Endothelial cell of umbilical vein (primary cell): ENCODE data around the gene RTN4RL1. TPM values are rescaled to one million over a fixed set of nuclear protein-coding genes. Genes with fewer than 3 reads are reported as not detected.
A peak's percentile ranks its signal among the peaks of the same experiment; 100 is the strongest.

Experiments used
- BruUV-seq: library from RNA; stranded (reverse); fragments of 400-500 nt; replicated peaks from 2 replicates; lab custom pipeline; 2021; lab: Mats Ljungman, UMichigan
- CTCF ChIA-PET: fragments of 300-600, 350-600 bp; sonication (Branson Sonifier 250); formaldehyde crosslinking; loops from one replicate; lab custom pipeline; 2021; ENCODE audit warnings: antibody characterized with exemption, inconsistent platforms; lab: Charles Lee
- POLR2A ChIA-PET: fragments of 300-600, 350-600 bp; sonication (Branson Sonifier 250); formaldehyde crosslinking; loops from one replicate; lab custom pipeline; 2021; ENCODE audit warnings: antibody characterized with exemption, inconsistent platforms; lab: Charles Lee
- DNase-seq: peaks from one replicate; pipeline ENCODE4 v3.0.0-alpha.2; 2011; ENCODE audit warnings: low read depth, low spot score
- FAIRE-seq: peaks from 2 replicates; lab custom pipeline; 2011; peaks lifted over from hg19 to GRCh38; lab: Jason Lieb, UNC
- H2AFZ ChIP-seq: 2 replicates; pipeline ENCODE4 v1.6.0; 2012; ENCODE audit warnings: low read depth, low read length, control low read depth, inconsistent platforms
- H3K27ac ChIP-seq: 2 replicates; pipeline ENCODE4 v1.5.1; 2011; ENCODE audit warnings: low read depth, mild to moderate bottlenecking, control low read depth, low read length, moderate library complexity; ENCODE audit not compliant: insufficient read depth
- H3K27me3 ChIP-seq, 2 experiments: 2 replicates each; pipeline versions ENCODE4 v1.6.0 to v1.6.1; 2011; ENCODE audit warnings: low read length in 2 of 2, mixed read lengths in 1 of 2; ENCODE audit not compliant: control insufficient read depth in 2 of 2, insufficient read depth in 2 of 2
- H3K36me3 ChIP-seq, 2 experiments: 2 replicates in 1 of 2; 3 replicates in 1 of 2; pipeline ENCODE4 v1.5.1; 2011; ENCODE audit warnings: low read length in 2 of 2, mild to moderate bottlenecking in 1 of 2, moderate library complexity in 1 of 2; ENCODE audit not compliant: control insufficient read depth in 2 of 2, insufficient read depth in 2 of 2; ENCODE audit errors: extremely low read depth in 1 of 2
- H3K4me1 ChIP-seq: 3 replicates; pipeline ENCODE4 v1.5.1; 2011; ENCODE audit warnings: mild to moderate bottlenecking, low read length; ENCODE audit not compliant: control insufficient read depth, insufficient read depth; ENCODE audit errors: extremely low read depth
- H3K4me2 ChIP-seq: 2 replicates; pipeline ENCODE4 v1.6.1; 2011; ENCODE audit warnings: low read length, control low read depth, mixed read lengths; ENCODE audit not compliant: insufficient read depth
- H3K4me3 ChIP-seq, 3 experiments: fragments of 200-600 bp in 1 of 3; sonication (generic), shearing (Covaris generic) in 1 of 3; replicated peaks in 1 of 3; 2 replicates each; pipeline ENCODE4 v1.5.1; 2011 to 2016; ENCODE audit warnings: control low read depth in 3 of 3, low read length in 3 of 3, mild to moderate bottlenecking in 2 of 3, inconsistent platforms in 1 of 3, low read depth in 1 of 3, moderate library complexity in 1 of 3; ENCODE audit not compliant: insufficient read depth in 1 of 3
- H3K79me2 ChIP-seq: 2 replicates; pipeline ENCODE4 v1.6.0; 2012; ENCODE audit warnings: low read length, inconsistent platforms; ENCODE audit not compliant: control insufficient read depth, insufficient read depth
- H3K9ac ChIP-seq: replicated peaks from 2 replicates; pipeline ENCODE3; 2011; ENCODE audit warnings: low read length, control low read depth; ENCODE audit not compliant: insufficient read depth; ENCODE audit errors: extremely low read depth
- H3K9me1 ChIP-seq: replicated peaks from 3 replicates; pipeline ENCODE4 v1.6.0; 2011; ENCODE audit warnings: mild to moderate bottlenecking, low read length; ENCODE audit not compliant: control insufficient read depth, insufficient read depth; ENCODE audit errors: extremely low read depth
- H3K9me3 ChIP-seq: replicated peaks from 2 replicates; pipeline ENCODE4 v1.5.1; 2012; ENCODE audit warnings: low read length, inconsistent platforms; ENCODE audit not compliant: control insufficient read depth, insufficient read depth
- H4K20me1 ChIP-seq: replicated peaks from 2 replicates; pipeline ENCODE3; 2011; ENCODE audit warnings: mild to moderate bottlenecking, low read length; ENCODE audit not compliant: control insufficient read depth, insufficient read depth; ENCODE audit errors: extremely low read depth
- EZH2 ChIP-seq: IDR thresholded peaks from 2 replicates; pipeline ENCODE4 v1.6.1; 2012; ENCODE audit warnings: borderline replicate concordance, low read depth, mild to moderate bottlenecking, moderate library complexity, low read length, inconsistent platforms; ENCODE audit not compliant: severe bottlenecking
- FOS ChIP-seq: IDR thresholded peaks from 2 replicates; pipeline ENCODE4 v1.6.1; 2011; ENCODE audit warnings: mild to moderate bottlenecking, low read length, moderate library complexity, borderline replicate concordance; ENCODE audit not compliant: insufficient read depth
- GATA2 ChIP-seq: IDR thresholded peaks from 2 replicates; pipeline ENCODE4 v1.7.0; 2011; ENCODE audit warnings: low read depth, mild to moderate bottlenecking, moderate library complexity, mixed read lengths, low read length; ENCODE audit not compliant: insufficient read length, insufficient read depth
- MYC ChIP-seq: IDR thresholded peaks from one replicate; pipeline ENCODE4 v1.6.1; 2011; ENCODE audit warnings: mild to moderate bottlenecking, low read depth, low read length
- POLR2AphosphoS5 ChIP-seq: IDR thresholded peaks from 2 replicates; pipeline ENCODE4 v1.6.1; 2012; ENCODE audit warnings: low read depth, mild to moderate bottlenecking, control low read depth, low read length, moderate library complexity; ENCODE audit not compliant: insufficient read depth
- dilution Hi-C: fragments of 300-500 bp; cut with MboI; formaldehyde crosslinking; loops from one replicate; pipeline ENCODE4 v1.15.0; 2019; ENCODE audit warnings: low sequenced_read_pairs; ENCODE audit not compliant: extremely low pct_ligation_motif_present
- intact Hi-C: fragments of 100-400 bp; cut with micrococcal nuclease; formaldehyde crosslinking; loops from one replicate; pipeline ENCODE4 v1.10.0; 2022
- polyA plus RNA-seq, 4 experiments: library from polyadenylated mRNA; depleted of rRNA in 3 of 4; stranded (reverse) in 3 of 4; unstranded in 1 of 4; fragments of >200 nt; gene quantifications; 2 replicates each; pipeline versions ENCODE4 v1.2.1 to v1.2.3, GENCODE V29; 2011 to 2012; ENCODE audit warnings: missing spikeins in 1 of 4
- total RNA-seq: library from RNA; stranded (reverse); gene quantifications from 2 replicates; pipeline ENCODE4 v1.2.3, GENCODE V29; 2021
- TF ChIP-seq, protein P1 (sequence below), 2 donors: IDR thresholded peaks; 1 replicate in 1 of 2; 2 replicates in 1 of 2; pipeline ENCODE4 v1.5.1; 2011; ENCODE audit warnings: low read length in 2 of 2, mild to moderate bottlenecking in 2 of 2, moderate library complexity in 2 of 2, control low read depth in 1 of 2, inconsistent platforms in 1 of 2, low read depth in 1 of 2; ENCODE audit not compliant: insufficient read depth in 1 of 2; ENCODE audit errors: extremely low read depth in 1 of 2
- TF ChIP-seq, protein P2 (sequence below): IDR thresholded peaks from 2 replicates; pipeline ENCODE4 v1.6.1; 2011; ENCODE audit not compliant: insufficient read depth, insufficient read length

Gene RTN4RL1
- total and polyA plus RNA-seq, 2 donors (not counting 3 experiments of a cell fraction or from before 2014, with no cell fraction given): 0.04 TPM; not detected in 1

DNA sequence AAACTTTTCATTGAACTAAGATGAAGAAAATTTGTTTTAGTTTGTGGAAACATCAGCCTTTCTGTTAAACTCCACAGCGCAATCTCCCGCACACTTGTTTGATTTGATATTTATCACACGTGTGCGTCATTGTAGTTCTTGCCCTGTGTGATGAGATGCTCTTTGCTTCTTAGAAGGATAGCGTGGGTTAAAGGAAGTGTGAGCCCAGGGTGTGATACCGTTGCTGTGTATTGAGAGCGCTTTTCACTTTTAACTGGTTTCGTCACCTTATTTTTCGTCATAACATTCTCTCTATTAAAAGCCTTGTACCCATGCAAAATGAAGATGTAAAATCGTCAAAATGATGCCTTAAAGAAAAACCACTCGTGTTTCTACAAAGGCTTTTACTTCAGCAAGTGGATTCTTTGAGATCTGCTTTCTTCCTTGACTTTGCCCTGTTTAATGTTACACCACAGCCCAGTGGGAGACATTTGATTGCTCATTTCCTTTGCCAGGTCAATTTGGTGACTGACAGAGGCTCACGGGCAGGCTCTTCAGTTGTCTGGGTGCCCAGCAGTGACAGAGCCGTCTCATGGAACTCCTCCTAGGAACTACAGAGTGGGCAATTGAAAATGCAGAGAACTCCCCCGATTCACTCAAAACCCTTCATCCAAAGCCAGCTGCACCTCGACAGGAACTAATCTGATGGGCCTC is 134.2 kb downstream of the RTN4RL1 start:
- peaks cover 6 to 16% of the 10 kb centered on the region in 2 experiments for H3K36me3 ChIP-seq
- H3K4me3 ChIP-seq: no peak overlapping the region
- H3K9me3 ChIP-seq: no peaks in the 10 kb centered on the region
- no peaks in the 10 kb centered on the region for H3K27me3 ChIP-seq
- FAIRE-seq (peak; percentile 46), DNase-seq (no peak)
- intact Hi-C loops: no loop called here
- ChIA-PET CTCF (no interaction called here), POLR2A (no interaction called here)
- dilution Hi-C loops: no loop called here
- H3K79me2 ChIP-seq: no peaks in the 10 kb centered on the region
- no peak overlapping the region for H3K27ac ChIP-seq
- BruUV-seq: no TSS peak
- no peak overlapping the region for H3K9ac ChIP-seq
- H2AFZ ChIP-seq: no peak overlapping the region
- no peaks in the 10 kb centered on the region for H3K4me1 ChIP-seq
- H3K4me2 ChIP-seq: no peak overlapping the region
- TF ChIP-seq EZH2 (no peak), GATA2 (no peak), FOS (no peak), MYC (no peak), POLR2AphosphoS5 (no peak)
- TF ChIP-seq, protein P1, sequence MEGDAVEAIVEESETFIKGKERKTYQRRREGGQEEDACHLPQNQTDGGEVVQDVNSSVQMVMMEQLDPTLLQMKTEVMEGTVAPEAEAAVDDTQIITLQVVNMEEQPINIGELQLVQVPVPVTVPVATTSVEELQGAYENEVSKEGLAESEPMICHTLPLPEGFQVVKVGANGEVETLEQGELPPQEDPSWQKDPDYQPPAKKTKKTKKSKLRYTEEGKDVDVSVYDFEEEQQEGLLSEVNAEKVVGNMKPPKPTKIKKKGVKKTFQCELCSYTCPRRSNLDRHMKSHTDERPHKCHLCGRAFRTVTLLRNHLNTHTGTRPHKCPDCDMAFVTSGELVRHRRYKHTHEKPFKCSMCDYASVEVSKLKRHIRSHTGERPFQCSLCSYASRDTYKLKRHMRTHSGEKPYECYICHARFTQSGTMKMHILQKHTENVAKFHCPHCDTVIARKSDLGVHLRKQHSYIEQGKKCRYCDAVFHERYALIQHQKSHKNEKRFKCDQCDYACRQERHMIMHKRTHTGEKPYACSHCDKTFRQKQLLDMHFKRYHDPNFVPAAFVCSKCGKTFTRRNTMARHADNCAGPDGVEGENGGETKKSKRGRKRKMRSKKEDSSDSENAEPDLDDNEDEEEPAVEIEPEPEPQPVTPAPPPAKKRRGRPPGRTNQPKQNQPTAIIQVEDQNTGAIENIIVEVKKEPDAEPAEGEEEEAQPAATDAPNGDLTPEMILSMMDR (IDR thresholded peaks at IDR 0.05; ENCODE audit: extremely low read depth in 1 of 2, insufficient read depth in 1 of 2, low read depth in 1 of 2, low read length in 2 of 2): no peak
- TF ChIP-seq, protein P2, sequence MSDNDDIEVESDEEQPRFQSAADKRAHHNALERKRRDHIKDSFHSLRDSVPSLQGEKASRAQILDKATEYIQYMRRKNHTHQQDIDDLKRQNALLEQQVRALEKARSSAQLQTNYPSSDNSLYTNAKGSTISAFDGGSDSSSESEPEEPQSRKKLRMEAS: no peak
- H4K20me1 ChIP-seq: no peaks in the 10 kb centered on the region
- no peaks in the 10 kb centered on the region for H3K9me1 ChIP-seq
